ENCODE measurements around the gene INSR.
A peak's percentile ranks its signal among the peaks of the same experiment; 100 is the strongest.

INSR gene

DNA sequence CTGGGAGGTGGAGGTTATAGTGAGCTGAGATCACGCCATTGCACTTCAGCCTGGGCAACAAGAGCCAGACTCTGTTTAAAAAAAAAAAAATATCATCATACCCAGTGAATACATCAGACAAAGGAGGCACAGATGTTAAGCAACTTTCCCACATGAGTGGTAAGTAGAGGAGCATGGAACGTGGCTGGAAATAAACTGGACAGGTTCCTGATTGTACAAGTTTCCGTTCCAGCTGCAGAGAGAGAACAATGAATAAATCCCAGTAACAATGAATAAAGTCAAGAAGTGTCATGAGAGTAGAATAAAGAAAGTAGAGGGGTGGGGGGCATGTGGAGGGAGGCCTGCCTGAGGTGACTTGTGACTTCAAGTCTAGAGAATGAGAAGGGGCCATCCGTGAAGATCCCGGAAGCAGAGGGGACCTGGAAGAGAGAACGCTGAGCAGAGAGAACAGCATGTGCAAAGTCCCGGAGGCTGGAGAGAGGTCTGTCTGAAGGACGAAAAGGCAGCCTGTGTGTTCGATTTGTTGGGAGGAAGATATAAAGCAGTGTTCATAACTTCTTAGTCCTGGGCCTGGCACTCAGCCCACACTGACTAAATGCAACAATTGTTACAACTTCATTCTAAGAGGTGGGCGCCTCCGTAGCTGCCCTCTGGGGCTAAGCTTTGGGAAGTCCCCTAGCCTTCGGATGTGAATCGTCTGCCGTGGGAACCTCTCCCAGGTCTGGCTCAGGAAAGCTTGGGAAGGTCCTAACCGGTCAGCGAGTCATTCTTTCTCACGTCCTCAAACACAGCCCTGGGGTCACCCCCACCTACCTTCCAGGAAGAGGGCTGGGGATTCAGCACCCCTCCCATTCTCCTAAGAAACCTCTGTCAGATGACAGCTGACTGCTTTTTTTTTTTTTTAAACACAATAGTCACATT lies 39.2 kb upstream of the INSR start:
- ChIA-PET CTCF (no interaction called here), POLR2A (no interaction called here)
- no peak for DNase-seq (ENCODE audit: extremely low spot score)
- TF ChIP-seq FOXK2 (IDR thresholded peaks at IDR 0.05) (no peak), CTBP1 (IDR thresholded peaks at IDR 0.05; ENCODE audit: borderline replicate concordance) (no peak), FOXA1 (IDR thresholded peaks at IDR 0.05) (no peak), FOXM1 (IDR thresholded peaks at IDR 0.05; ENCODE audit: borderline replicate concordance) (no peak), ZNF384 (IDR thresholded peaks at IDR 0.05) (no peak), HDGF (IDR thresholded peaks at IDR 0.05; ENCODE audit: borderline replicate concordance) (no peak), NFRKB (IDR thresholded peaks at IDR 0.05) (no peak), ELF4 (IDR thresholded peaks at IDR 0.05) (no peak)
- TF ChIP-seq, protein P1, sequence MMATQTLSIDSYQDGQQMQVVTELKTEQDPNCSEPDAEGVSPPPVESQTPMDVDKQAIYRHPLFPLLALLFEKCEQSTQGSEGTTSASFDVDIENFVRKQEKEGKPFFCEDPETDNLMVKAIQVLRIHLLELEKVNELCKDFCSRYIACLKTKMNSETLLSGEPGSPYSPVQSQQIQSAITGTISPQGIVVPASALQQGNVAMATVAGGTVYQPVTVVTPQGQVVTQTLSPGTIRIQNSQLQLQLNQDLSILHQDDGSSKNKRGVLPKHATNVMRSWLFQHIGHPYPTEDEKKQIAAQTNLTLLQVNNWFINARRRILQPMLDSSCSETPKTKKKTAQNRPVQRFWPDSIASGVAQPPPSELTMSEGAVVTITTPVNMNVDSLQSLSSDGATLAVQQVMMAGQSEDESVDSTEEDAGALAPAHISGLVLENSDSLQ (IDR thresholded peaks at IDR 0.05): no peak

- no peak for DNase-seq (ENCODE audit: extremely low spot score)
- ChIA-PET POLR2A (no interaction called here), CTCF (interaction anchor here (2.2 kb wide), 1 partner anchor 8 kb away, joined by 7 read pairs; no protein-coding TSS in a partner anchor)
- TF ChIP-seq ZNF384 (IDR thresholded peaks at IDR 0.05): no peak
- peak; percentile 71 for TF ChIP-seq CTBP1 (IDR thresholded peaks at IDR 0.05; ENCODE audit: borderline replicate concordance)
Observed at GRCh38 chr19:7331446-7331845, 37.2 kb upstream of the INSR start.

DNA sequence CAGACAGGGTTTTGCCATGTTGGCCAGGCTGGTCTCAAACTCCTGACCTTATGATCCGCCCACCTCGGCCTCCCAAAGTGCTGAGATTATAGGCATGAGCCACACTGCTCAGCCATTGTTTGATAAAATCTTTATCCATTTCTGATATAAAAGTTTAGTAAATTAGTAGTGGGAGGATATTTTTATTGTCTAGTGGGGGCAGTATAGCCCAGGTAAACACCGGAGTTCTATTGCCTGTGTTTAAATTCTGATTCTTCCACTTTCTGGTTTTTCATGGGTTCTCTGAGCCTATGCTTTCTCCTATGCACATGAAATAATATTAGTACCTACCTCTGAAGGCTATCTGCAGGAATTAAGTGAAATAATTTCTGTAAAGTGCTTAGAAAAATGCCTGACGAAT lies 34.4 kb upstream of the INSR start:
- DNase-seq (ENCODE audit: extremely low spot score): no peak
- POLR2A ChIA-PET: no interaction called here
- CTCF ChIA-PET: no interaction called here
- no peak for TF ChIP-seq FOXK2 (IDR thresholded peaks at IDR 0.05)
- TF ChIP-seq ZNF384 (IDR thresholded peaks at IDR 0.05): no peak
- no peak for TF ChIP-seq NFRKB (IDR thresholded peaks at IDR 0.05)
- TF ChIP-seq FOXA1 (IDR thresholded peaks at IDR 0.05): no peak
- TF ChIP-seq ELF4 (IDR thresholded peaks at IDR 0.05): no peak
- TF ChIP-seq ARNT (IDR thresholded peaks at IDR 0.05): no peak

DNA sequence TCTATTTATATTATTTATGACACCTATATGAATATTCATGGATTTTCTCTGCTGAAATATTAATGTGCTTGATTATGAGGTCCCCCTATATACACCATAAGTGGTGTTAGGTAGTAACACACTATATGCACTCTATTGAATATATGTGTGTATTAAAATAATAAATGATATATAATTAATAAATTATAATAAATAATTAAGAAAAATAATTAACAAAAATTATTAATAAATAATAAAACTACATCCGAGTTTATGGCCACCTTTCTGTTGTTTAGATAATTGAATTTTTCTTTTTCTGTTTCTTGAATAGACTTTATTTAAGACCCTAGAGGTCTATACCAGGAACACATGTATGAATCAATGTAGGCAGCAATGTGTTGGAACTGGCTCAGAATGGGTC lies 33.6 kb upstream of the INSR start:
- POLR2A ChIA-PET: interaction anchor here (1.2 kb wide), 1 partner anchor 229 kb away, joined by 3 read pairs; no protein-coding TSS in a partner anchor
- DNase-seq (ENCODE audit: extremely low spot score): no peak
- CTCF ChIA-PET: no interaction called here
- TF ChIP-seq FOXM1 (IDR thresholded peaks at IDR 0.05; ENCODE audit: borderline replicate concordance) (no peak), CTBP1 (IDR thresholded peaks at IDR 0.05; ENCODE audit: borderline replicate concordance) (no peak), ARNT (IDR thresholded peaks at IDR 0.05) (no peak), L3MBTL2 (conservative IDR thresholded peaks at IDR 0.05) (no peak), FOXK2 (IDR thresholded peaks at IDR 0.05) (no peak), SUZ12 (IDR thresholded peaks at IDR 0.05) (no peak)
- TF ChIP-seq, protein P1 (IDR thresholded peaks at IDR 0.05): no peak

DNA sequence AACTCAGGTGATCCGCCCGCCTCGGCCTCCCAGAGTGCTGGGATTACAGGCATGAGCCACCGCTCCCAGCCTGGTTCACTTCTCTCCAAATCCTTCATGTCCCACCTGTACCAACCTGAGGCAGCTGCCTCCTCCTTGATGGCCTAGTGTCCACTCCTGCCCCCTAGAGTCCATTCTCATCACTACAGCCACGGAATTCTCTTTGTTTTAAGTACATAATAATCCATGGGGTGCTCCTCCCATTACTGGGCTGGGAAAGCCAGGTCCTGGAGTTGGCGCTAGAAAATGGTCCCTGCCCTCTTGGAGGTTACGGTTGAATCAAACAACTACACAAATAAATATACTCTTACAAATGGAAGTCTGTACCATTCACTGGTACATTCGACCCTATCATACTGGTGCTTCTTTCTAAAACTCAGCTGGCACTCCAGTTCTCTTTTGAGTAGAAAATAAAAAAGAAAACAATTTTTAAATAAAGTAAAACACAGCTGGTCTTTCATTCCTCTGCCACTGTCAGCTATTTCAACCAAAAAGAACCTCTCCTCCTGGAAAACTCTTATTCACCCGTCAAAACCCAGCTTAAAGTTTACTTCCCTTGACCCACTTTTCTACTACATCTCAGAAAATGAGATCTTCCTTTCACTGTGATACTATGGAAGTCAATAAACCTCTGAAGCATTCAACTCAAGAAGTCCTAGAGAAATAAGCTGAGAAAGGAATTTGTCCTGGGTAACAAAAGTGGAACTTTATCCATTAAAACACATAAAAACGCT lies 32.1 kb upstream of the INSR start:
- CTCF ChIA-PET: no interaction called here
- TF ChIP-seq TARDBP (IDR thresholded peaks at IDR 0.05): no peak
- no peak for TF ChIP-seq CTBP1 (IDR thresholded peaks at IDR 0.05; ENCODE audit: borderline replicate concordance)
- no peak for TF ChIP-seq LEF1 (IDR thresholded peaks at IDR 0.05; ENCODE audit: borderline replicate concordance)
- no peak for TF ChIP-seq SP1 (IDR thresholded peaks at IDR 0.05)
- no peak for TF ChIP-seq L3MBTL2 (conservative IDR thresholded peaks at IDR 0.05)
- TF ChIP-seq ELF4 (IDR thresholded peaks at IDR 0.05): no peak
- no peak for TF ChIP-seq FOXA1 (IDR thresholded peaks at IDR 0.05)
- no peak for TF ChIP-seq ARNT (IDR thresholded peaks at IDR 0.05)
- TF ChIP-seq, protein P1 (IDR thresholded peaks at IDR 0.05): no peak
- TF ChIP-seq NFRKB (IDR thresholded peaks at IDR 0.05): no peak
- no peak for TF ChIP-seq SUZ12 (IDR thresholded peaks at IDR 0.05)
- TF ChIP-seq HDGF (IDR thresholded peaks at IDR 0.05; ENCODE audit: borderline replicate concordance): no peak
- no peak for TF ChIP-seq FOXM1 (IDR thresholded peaks at IDR 0.05; ENCODE audit: borderline replicate concordance)
- no peak for TF ChIP-seq ZNF384 (IDR thresholded peaks at IDR 0.05)
- TF ChIP-seq BHLHE40 (IDR thresholded peaks at IDR 0.05; ENCODE audit: borderline replicate concordance): no peak
- TF ChIP-seq FOXK2 (IDR thresholded peaks at IDR 0.05): no peak
- peak; percentile 53 for DNase-seq (ENCODE audit: extremely low spot score)
- POLR2A ChIA-PET: interaction anchor here (2.0 kb wide), 1 partner anchor 227 kb away, joined by 4 read pairs; no protein-coding TSS in a partner anchor

DNA sequence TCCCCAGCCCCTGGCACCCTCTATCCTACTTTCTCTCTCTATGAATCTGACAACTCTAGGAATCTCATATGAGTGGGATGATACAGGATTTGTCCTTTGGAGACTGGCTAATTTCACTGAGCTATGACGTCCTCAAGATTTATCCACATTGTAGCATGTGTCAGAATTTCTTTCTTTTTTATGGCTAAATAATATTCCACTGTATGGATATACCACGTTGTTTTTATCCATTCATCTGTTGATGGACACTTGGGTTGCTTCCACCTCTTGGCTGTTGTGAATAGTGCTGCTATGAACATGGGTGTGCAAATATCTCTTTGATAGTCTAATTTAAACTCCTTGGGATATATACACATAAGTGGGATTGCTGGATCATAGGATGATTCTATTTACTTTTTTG lies 24.0 kb upstream of the INSR start:
- TF ChIP-seq, protein P1 (IDR thresholded peaks at IDR 0.05): no peak
- no peak for TF ChIP-seq FOXK2 (IDR thresholded peaks at IDR 0.05)
- no peak for TF ChIP-seq HDGF (IDR thresholded peaks at IDR 0.05; ENCODE audit: borderline replicate concordance)
- no peak for TF ChIP-seq FOXA1 (IDR thresholded peaks at IDR 0.05)
- TF ChIP-seq ELF4 (IDR thresholded peaks at IDR 0.05): no peak
- TF ChIP-seq L3MBTL2 (conservative IDR thresholded peaks at IDR 0.05): no peak
- TF ChIP-seq TARDBP (IDR thresholded peaks at IDR 0.05): no peak
- TF ChIP-seq SUZ12 (IDR thresholded peaks at IDR 0.05): no peak
- no peak for TF ChIP-seq SP1 (IDR thresholded peaks at IDR 0.05)
- no peak for TF ChIP-seq ZNF384 (IDR thresholded peaks at IDR 0.05)
- TF ChIP-seq ARNT (IDR thresholded peaks at IDR 0.05): no peak
- no peak for TF ChIP-seq CTBP1 (IDR thresholded peaks at IDR 0.05; ENCODE audit: borderline replicate concordance)
- TF ChIP-seq NFRKB (IDR thresholded peaks at IDR 0.05): no peak
- TF ChIP-seq BHLHE40 (IDR thresholded peaks at IDR 0.05; ENCODE audit: borderline replicate concordance): no peak
- no peak for TF ChIP-seq LEF1 (IDR thresholded peaks at IDR 0.05; ENCODE audit: borderline replicate concordance)
- TF ChIP-seq FOXM1 (IDR thresholded peaks at IDR 0.05; ENCODE audit: borderline replicate concordance): no peak
- CTCF ChIA-PET: no interaction called here
- DNase-seq (ENCODE audit: extremely low spot score): no peak
- POLR2A ChIA-PET: no interaction called here
